Measurements from ENCODE around the gene PDLIM4.
A peak's percentile ranks its signal among the peaks of the same experiment; 100 is the strongest.

PDLIM4 gene

GRCh38 chr5:132293992-132294727, 36.7 kb downstream of the PDLIM4 start, which contains the start of gene SLC22A4:
SLC22A4 (plus strand) TSS chr5:132294394; CDS start chr5:132294617, 223 bp downstream.
- Histone ChIP-seq H2AK5ac (ENCODE audit: low read length) (no peak within 1 kb of the TSS), H3K23ac (ENCODE audit: low read length) (peak within 1 kb of the TSS; percentile 66), H4K8ac (ENCODE audit: low read depth, low read length) (no peak within 1 kb of the TSS), H3K27me3 (ENCODE audit: insufficient read depth, low read length, poor library complexity) (no peaks in the 10 kb centered on the region), H3K18ac (ENCODE audit: low read length) (peak within 1 kb of the TSS; percentile 88), H3K9ac (ENCODE audit: low read length) (peak within 1 kb of the TSS; percentile 84), H3K4ac (ENCODE audit: low read depth, low read length) (peak within 1 kb of the TSS; percentile 38), H3K79me2 (ENCODE audit: control insufficient read depth, insufficient read depth, low read length) (no peaks in the 10 kb centered on the region), H3K4me2 (ENCODE audit: low read length) (peak within 1 kb of the TSS; percentile 98), H3K36me3 (ENCODE audit: control insufficient read depth, insufficient read depth, low read length) (no peaks in the 10 kb centered on the region), H4K5ac (ENCODE audit: low read length) (no peak within 1 kb of the TSS), H3K27ac (ENCODE audit: low read depth, low read length) (peak within 1 kb of the TSS; percentile 86), H2BK15ac (replicated peaks; ENCODE audit: low read depth) (no peak within 1 kb of the TSS), H3K56ac (ENCODE audit: low read length) (peak within 1 kb of the TSS; percentile 92), H3K4me3 (ENCODE audit: low read length) (peak within 1 kb of the TSS; percentile 45), H2BK5ac (ENCODE audit: low read length) (peak within 1 kb of the TSS; percentile 57), H3K79me1 (ENCODE audit: low read length) (no peaks in the 10 kb centered on the region), H2BK120ac (ENCODE audit: low read depth, low read length) (no peak within 1 kb of the TSS), H3K4me1 (ENCODE audit: control insufficient read depth, low read depth, low read length) (no peaks in the 10 kb centered on the region)
- WGBS (ENCODE audit: extremely low coverage, insufficient coverage, low lambda C conversion rate): no CpG with 5 or more reads among the region's 63 CpGs
- DNase-seq: peak; percentile 97

GRCh38 chr5:132294728-132295504, 37.4 kb downstream of the PDLIM4 start:
- Histone ChIP-seq H3K79me2 (ENCODE audit: control insufficient read depth, insufficient read depth, low read length) (no peaks in the 10 kb centered on the region), H3K4me3 (ENCODE audit: low read length) (no peak overlapping the region), H3K23ac (ENCODE audit: low read length) (no peak overlapping the region), H3K4ac (ENCODE audit: low read depth, low read length) (no peak overlapping the region), H3K9ac (ENCODE audit: low read length) (peak overlapping the region; percentile 57), H3K79me1 (ENCODE audit: low read length) (no peaks in the 10 kb centered on the region), H3K27ac (ENCODE audit: low read depth, low read length) (no peak overlapping the region), H3K4me2 (ENCODE audit: low read length) (peak overlapping the region; percentile 98), H3K56ac (ENCODE audit: low read length) (peak overlapping the region; percentile 40), H2BK15ac (replicated peaks; ENCODE audit: low read depth) (no peak overlapping the region), H3K36me3 (ENCODE audit: control insufficient read depth, insufficient read depth, low read length) (no peaks in the 10 kb centered on the region), H3K4me1 (ENCODE audit: control insufficient read depth, low read depth, low read length) (no peaks in the 10 kb centered on the region), H4K5ac (ENCODE audit: low read length) (no peak overlapping the region), H2BK120ac (ENCODE audit: low read depth, low read length) (no peak overlapping the region), H4K8ac (ENCODE audit: low read depth, low read length) (no peak overlapping the region), H2AK5ac (ENCODE audit: low read length) (no peak overlapping the region), H2BK5ac (ENCODE audit: low read length) (no peak overlapping the region), H3K18ac (ENCODE audit: low read length) (no peak overlapping the region), H3K27me3 (ENCODE audit: insufficient read depth, low read length, poor library complexity) (no peaks in the 10 kb centered on the region)
- no CpG with 5 or more reads among the region's 50 CpGs for WGBS (ENCODE audit: extremely low coverage, insufficient coverage, low lambda C conversion rate)
- peak; percentile 86 for DNase-seq

GRCh38 chr5:132295505-132296411, 38.3 kb downstream of the PDLIM4 start:
- Histone ChIP-seq H3K9ac (ENCODE audit: low read length) (no peak overlapping the region), H3K4ac (ENCODE audit: low read depth, low read length) (no peak overlapping the region), H2BK15ac (replicated peaks; ENCODE audit: low read depth) (no peak overlapping the region), H3K79me2 (ENCODE audit: control insufficient read depth, insufficient read depth, low read length) (no peaks in the 10 kb centered on the region), H3K23ac (ENCODE audit: low read length) (no peak overlapping the region), H3K4me1 (ENCODE audit: control insufficient read depth, low read depth, low read length) (no peaks in the 10 kb centered on the region), H4K8ac (ENCODE audit: low read depth, low read length) (no peak overlapping the region), H3K79me1 (ENCODE audit: low read length) (no peaks in the 10 kb centered on the region), H3K27ac (ENCODE audit: low read depth, low read length) (no peak overlapping the region), H2AK5ac (ENCODE audit: low read length) (no peak overlapping the region), H3K27me3 (ENCODE audit: insufficient read depth, low read length, poor library complexity) (no peaks in the 10 kb centered on the region), H4K5ac (ENCODE audit: low read length) (no peak overlapping the region), H3K4me3 (ENCODE audit: low read length) (no peak overlapping the region), H3K18ac (ENCODE audit: low read length) (no peak overlapping the region), H2BK120ac (ENCODE audit: low read depth, low read length) (no peak overlapping the region), H3K56ac (ENCODE audit: low read length) (no peak overlapping the region), H3K36me3 (ENCODE audit: control insufficient read depth, insufficient read depth, low read length) (no peaks in the 10 kb centered on the region), H3K4me2 (ENCODE audit: low read length) (no peak overlapping the region), H2BK5ac (ENCODE audit: low read length) (no peak overlapping the region)
- DNase-seq: no peak
- WGBS (ENCODE audit: extremely low coverage, insufficient coverage, low lambda C conversion rate): no CpG with 5 or more reads among the region's 8 CpGs

- Histone ChIP-seq H3K4me1 (ENCODE audit: control insufficient read depth, low read depth, low read length) (no peaks in the 10 kb centered on the region), H2AK5ac (ENCODE audit: low read length) (no peak overlapping the region), H4K8ac (ENCODE audit: low read depth, low read length) (no peak overlapping the region), H2BK120ac (ENCODE audit: low read depth, low read length) (no peak overlapping the region), H3K27ac (ENCODE audit: low read depth, low read length) (no peak overlapping the region), H3K4ac (ENCODE audit: low read depth, low read length) (no peak overlapping the region), H3K4me3 (ENCODE audit: low read length) (no peak overlapping the region), H2BK15ac (replicated peaks; ENCODE audit: low read depth) (no peak overlapping the region), H3K27me3 (ENCODE audit: insufficient read depth, low read length, poor library complexity) (no peaks in the 10 kb centered on the region), H3K56ac (ENCODE audit: low read length) (no peak overlapping the region), H3K18ac (ENCODE audit: low read length) (no peak overlapping the region), H3K36me3 (ENCODE audit: control insufficient read depth, insufficient read depth, low read length) (no peaks in the 10 kb centered on the region), H4K5ac (ENCODE audit: low read length) (no peak overlapping the region), H3K23ac (ENCODE audit: low read length) (no peak overlapping the region), H3K79me2 (ENCODE audit: control insufficient read depth, insufficient read depth, low read length) (no peaks in the 10 kb centered on the region), H2BK5ac (ENCODE audit: low read length) (no peak overlapping the region), H3K79me1 (ENCODE audit: low read length) (no peaks in the 10 kb centered on the region), H3K4me2 (ENCODE audit: low read length) (no peak overlapping the region), H3K9ac (ENCODE audit: low read length) (no peak overlapping the region)
- no peak for DNase-seq
- no CpG with 5 or more reads among the region's 8 CpGs for WGBS (ENCODE audit: extremely low coverage, insufficient coverage, low lambda C conversion rate)
Measured at GRCh38 chr5:132296412-132297016, 39.0 kb downstream of the PDLIM4 start.

- no peak overlapping the region for H3K18ac ChIP-seq (ENCODE audit: low read length)
- H3K23ac ChIP-seq (ENCODE audit: low read length): no peak overlapping the region
- no peak overlapping the region for H2BK5ac ChIP-seq (ENCODE audit: low read length)
- H3K4me2 ChIP-seq (ENCODE audit: low read length): no peak overlapping the region
- H3K79me1 ChIP-seq (ENCODE audit: low read length): no peaks in the 10 kb centered on the region
- no peak overlapping the region for H4K8ac ChIP-seq (ENCODE audit: low read depth, low read length)
- no peak overlapping the region for H3K4me3 ChIP-seq (ENCODE audit: low read length)
- no peak overlapping the region for H3K56ac ChIP-seq (ENCODE audit: low read length)
- H2AK5ac ChIP-seq (ENCODE audit: low read length): no peak overlapping the region
- H3K27ac ChIP-seq (ENCODE audit: low read depth, low read length): no peak overlapping the region
- H2BK120ac ChIP-seq (ENCODE audit: low read depth, low read length): no peak overlapping the region
- H2BK15ac ChIP-seq (replicated peaks; ENCODE audit: low read depth): no peak overlapping the region
- H3K79me2 ChIP-seq (ENCODE audit: control insufficient read depth, insufficient read depth, low read length): no peaks in the 10 kb centered on the region
- H3K4me1 ChIP-seq (ENCODE audit: control insufficient read depth, low read depth, low read length): no peaks in the 10 kb centered on the region
- no peak for DNase-seq
- no peak overlapping the region for H3K9ac ChIP-seq (ENCODE audit: low read length)
- no peak overlapping the region for H4K5ac ChIP-seq (ENCODE audit: low read length)
- no peaks in the 10 kb centered on the region for H3K27me3 ChIP-seq (ENCODE audit: insufficient read depth, low read length, poor library complexity)
- no peak overlapping the region for H3K4ac ChIP-seq (ENCODE audit: low read depth, low read length)
- no CpG with 5 or more reads among the region's 4 CpGs for WGBS (ENCODE audit: extremely low coverage, insufficient coverage, low lambda C conversion rate)
- no peaks in the 10 kb centered on the region for H3K36me3 ChIP-seq (ENCODE audit: control insufficient read depth, insufficient read depth, low read length)
Measured at GRCh38 chr5:132297211-132297940, 39.9 kb downstream of the PDLIM4 start.
